GM19452 (cell line): ENCODE results near the gene INKA2.

Experiments
- ATAC-seq: cut with Tn5 transposase; IDR thresholded peaks from one replicate; pipeline ENCODE4 v1.9.1; 2021; ENCODE audit not compliant: unreplicated experiment

The INKA2 gene

GRCh38 chr1:111706921-111707320 is 32.3 kb downstream of the INKA2 start:
- no peak for ATAC-seq

- ATAC-seq, result no peak
These were observed 33.4 kb downstream of the INKA2 start for GRCh38 chr1:111705841-111706240.

GRCh38 chr1:111704776-111705175 is 34.4 kb downstream of the INKA2 start:
- ATAC-seq, result no peak

GRCh38 chr1:111704240-111704639 is 35.0 kb downstream of the INKA2 start:
- no peak for ATAC-seq

- ATAC-seq, result no peak
These were observed 36.6 kb downstream of the INKA2 start for GRCh38 chr1:111702504-111703050.

- ATAC-seq, result no peak
These were observed 39.9 kb downstream of the INKA2 start for GRCh38 chr1:111699268-111699667.

- ATAC-seq, result no peak
These were observed 42.9 kb downstream of the INKA2 start for GRCh38 chr1:111696330-111696729.

GRCh38 chr1:111695801-111696200 is 43.4 kb downstream of the INKA2 start:
- no peak for ATAC-seq

GRCh38 chr1:111691886-111692285 is 47.3 kb downstream of the INKA2 start:
- ATAC-seq, result no peak

- no peak for ATAC-seq
These were observed 48.9 kb downstream of the INKA2 start for GRCh38 chr1:111690306-111690617.
